Activated CD4-positive, alpha-beta T cell treated with anti-CD3 and anti-CD28 coated beads, Interleukin-10, Interleukin-2, amounts not matched to agents 100 ng/mL and 50 ng/mL, durations not matched to agents 16 hours and 8 hours (primary cell): ENCODE results near the gene EHBP1L1.

Source experiments
- DNase-seq: peaks from one replicate; pipeline ENCODE4 v3.0.0-alpha.2; 2020

Gene EHBP1L1

GRCh38 chr11:65599216-65599954 is 23.5 kb downstream of the EHBP1L1 start:
- no peak for DNase-seq

- DNase-seq, result no peak
Measured at GRCh38 chr11:65599955-65600246, 24.0 kb downstream of the EHBP1L1 start.

- DNase-seq, result no peak
Measured at GRCh38 chr11:65604258-65604657, 28.4 kb downstream of the EHBP1L1 start.

DNA sequence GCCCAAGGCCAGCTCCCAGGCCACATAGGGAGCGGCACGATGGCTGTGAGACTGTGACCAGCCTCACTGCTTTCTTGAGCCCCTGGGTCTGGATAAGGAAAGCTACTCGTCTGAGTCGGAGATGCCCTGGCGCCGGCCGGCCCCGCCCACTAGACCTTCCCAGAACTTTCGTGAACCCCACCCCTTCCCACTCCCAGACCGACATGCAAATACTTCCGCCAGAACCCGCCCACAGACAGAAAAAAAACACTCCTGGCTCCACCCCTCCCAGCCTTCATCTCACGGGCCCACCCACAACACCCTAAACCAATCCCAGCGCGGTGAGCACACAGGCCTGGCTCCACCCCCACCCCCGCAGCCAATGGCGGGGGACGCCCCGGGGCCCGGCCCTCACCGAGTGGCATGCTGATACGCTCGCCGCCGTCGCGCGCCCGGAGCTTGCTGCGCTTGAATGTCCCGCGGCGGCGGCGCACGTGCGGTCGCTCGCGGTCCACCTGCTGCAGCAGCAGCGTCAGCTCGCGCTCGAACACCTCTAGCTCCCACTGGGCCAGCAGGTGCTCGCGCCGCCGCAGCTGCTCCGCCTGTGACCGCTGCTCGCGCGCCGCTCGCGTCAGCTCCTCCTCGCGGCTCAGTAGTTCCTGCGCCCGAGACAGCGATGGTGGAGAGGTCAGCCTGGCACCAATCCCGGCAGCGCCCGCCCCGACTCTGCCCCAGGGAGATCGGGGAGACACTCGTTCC is 31.2 kb downstream of the EHBP1L1 start:
- no peak for DNase-seq

DNA sequence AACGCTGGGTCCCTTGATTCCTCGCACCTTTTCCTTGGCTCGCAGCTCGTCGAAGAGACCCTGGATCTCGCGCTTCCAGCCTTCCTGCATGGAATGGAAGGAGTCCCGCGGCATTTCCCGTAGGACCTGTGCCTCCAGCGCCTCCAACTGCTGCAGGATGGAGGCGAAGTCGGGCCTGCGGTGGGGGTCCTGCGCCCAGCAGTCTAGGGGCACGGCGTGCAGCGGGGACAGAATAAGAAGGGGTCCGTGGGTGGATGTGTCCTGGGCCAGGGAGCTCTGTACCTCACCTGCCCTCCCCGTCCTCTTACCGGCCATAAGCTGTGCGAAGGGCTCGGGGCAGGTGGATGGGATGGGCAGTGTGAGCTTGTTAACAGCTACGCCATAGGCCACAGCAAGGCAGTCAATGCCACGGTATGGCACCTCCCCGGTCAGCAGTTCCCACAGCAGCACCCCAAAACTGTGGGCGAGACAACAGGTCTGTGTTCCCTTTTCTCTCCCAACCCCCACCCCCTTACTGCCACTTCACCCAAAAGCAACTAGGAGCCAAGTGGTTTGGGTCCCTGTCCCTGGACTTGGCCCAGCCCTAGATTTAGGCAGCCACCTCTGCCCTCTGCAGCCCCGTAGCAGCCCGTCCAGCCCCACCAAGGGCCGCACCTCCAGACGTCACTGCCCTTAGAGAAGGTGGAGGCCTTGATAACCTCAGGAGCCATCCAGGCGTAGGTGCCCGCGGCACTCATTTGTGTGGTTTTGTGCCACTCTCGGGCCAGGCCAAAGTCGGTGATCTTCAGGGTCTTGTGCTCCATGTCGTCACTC is 32.0 kb downstream of the EHBP1L1 start:
- no peak for DNase-seq

- no peak for DNase-seq
Measured at GRCh38 chr11:65609229-65609628, 33.4 kb downstream of the EHBP1L1 start.

- DNase-seq, result no peak
Measured at GRCh38 chr11:65609665-65610064, 33.8 kb downstream of the EHBP1L1 start.

DNA sequence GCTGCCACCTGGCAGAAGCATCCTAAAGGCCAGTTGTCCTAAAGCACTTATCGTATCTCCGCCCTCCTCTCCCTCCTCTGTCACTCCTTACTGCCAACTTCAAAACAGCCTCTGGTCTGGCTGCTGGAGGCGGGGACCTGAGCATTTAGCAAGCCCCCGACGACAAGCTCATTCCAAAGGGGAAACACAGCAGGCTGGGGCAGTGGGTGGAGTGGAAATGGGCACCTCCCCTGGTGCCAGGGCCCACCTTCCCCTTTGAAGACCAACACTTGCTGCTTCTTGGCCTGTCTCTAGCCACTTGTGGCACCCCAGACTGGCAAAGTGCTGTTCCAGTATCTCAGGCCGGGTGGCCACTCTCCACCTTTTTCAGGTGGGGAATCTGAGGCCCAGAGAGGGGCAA is 34.6 kb downstream of the EHBP1L1 start:
- DNase-seq, result no peak

- no peak for DNase-seq
Measured at GRCh38 chr11:65611028-65611757, 35.3 kb downstream of the EHBP1L1 start.

DNA sequence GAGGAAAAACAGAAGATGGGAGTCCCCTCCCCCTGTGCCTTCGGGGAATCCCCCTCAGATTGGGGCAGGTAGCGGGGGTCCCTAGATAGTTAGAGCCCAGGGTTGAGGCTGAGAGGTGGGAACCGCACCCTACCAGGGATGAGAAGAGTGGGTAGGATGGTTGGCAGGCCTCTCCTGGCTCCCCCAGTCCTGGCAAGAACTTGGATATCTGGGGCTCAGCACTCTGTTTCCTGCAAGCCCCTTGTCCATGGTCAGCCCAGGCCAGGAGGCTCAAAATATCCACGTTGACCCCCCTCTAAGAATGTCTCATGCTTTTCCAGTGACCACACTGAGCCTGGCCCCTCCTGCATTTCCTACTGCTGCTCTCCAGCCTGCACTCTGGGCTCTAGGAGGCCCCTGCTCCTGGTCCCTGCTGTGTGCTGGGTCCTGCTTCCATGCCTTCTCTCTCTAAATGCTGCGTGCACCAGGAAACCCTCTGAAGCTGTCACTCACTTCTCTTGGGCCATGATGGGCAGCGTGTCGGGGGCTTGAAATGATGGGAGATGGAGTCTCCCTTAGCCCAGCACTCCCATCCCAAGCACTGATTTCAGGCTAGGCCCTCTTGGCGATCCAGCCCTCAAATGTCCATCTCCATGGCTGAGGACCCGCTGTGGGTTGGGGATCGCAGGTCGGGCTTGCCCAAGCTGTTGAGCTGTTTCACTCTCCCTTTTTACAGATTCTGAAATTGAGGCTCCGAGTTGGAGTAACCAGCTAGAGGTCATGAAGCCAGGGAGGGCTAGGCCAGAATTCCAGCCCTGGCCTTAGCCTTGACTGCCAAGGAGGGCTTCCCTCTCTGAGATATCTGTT is 36.1 kb downstream of the EHBP1L1 start:
- DNase-seq, result no peak

GRCh38 chr11:65612691-65613090 is 36.8 kb downstream of the EHBP1L1 start:
- no peak for DNase-seq

GRCh38 chr11:65613091-65613928 is 37.5 kb downstream of the EHBP1L1 start:
- no peak for DNase-seq

GRCh38 chr11:65615229-65615949 is 39.5 kb downstream of the EHBP1L1 start, which contains the start of gene PCNX3:
Gene PCNX3, plus strand, starts transcription at chr11:65615776. Its CDS starts 536 bp downstream, at chr11:65616312.
- DNase-seq, result peak; percentile 100

DNA sequence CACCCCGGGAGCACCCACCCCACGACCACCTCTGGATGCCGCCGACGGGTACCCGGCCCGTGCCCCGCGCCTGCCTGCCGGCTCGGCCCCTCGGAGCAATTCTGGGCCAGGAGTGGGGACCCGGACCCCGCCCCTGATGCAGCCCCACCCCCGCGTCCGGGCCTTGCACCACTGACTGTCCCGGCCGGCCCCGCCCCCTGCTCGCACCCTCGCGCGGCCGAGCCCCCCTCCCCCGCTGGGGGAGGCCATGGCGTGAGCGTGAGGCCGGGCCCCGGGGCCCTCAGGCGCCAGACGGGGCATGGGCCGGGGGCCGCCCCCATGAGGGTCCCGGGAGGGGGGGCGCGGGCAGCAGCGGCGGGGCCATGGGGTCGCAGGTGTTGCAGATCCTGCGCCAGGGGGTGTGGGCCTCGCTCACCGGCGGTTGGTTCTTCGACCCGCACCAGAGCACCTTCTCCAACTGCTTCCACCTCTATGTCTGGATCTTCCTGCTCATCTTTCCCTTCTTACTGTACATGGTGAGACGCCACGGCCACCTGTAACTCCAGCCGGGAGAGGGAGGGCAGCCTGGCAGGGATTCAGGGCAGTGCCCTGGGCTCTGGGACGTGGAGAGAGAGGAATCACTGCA is 40.2 kb downstream of the EHBP1L1 start:
- DNase-seq, result peak; percentile 74

- peak; percentile 31 for DNase-seq
Measured at GRCh38 chr11:65616575-65617001, 40.7 kb downstream of the EHBP1L1 start.

- no peak for DNase-seq
Measured at GRCh38 chr11:65617136-65617850, 41.4 kb downstream of the EHBP1L1 start.

- DNase-seq, result no peak
Measured at GRCh38 chr11:65617990-65618751, 42.3 kb downstream of the EHBP1L1 start.

DNA sequence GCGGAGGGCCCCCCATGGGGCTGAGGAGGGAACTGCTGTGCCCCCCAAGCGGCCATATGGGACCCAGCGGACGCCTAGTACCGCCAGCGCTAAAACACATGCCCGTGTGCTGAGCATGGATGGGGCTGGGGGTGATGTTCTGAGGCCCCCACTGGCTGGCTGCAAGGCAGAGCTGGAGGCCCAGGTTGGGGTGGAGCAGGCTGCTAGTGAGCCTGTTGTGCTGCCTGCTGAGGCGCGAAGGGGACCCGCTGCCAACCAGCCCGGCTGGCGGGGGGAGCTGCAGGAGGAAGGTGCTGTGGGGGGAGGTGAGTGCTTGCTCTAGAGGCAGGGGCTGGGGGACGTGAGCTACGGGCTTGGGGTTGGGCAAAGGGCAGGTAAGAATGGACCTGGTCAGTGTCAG is 42.9 kb downstream of the EHBP1L1 start:
- no peak for DNase-seq
